Measurements from ENCODE around the gene FAHD2A.

The FAHD2A gene

GRCh38 chr2:95359031-95359430 lies 43.5 kb upstream of the FAHD2A start:
- DNase-seq (ENCODE audit: insufficient read length, low spot score) (no peak), FAIRE-seq (no peak)
- TF ChIP-seq TAF1 (IDR thresholded peaks at IDR 0.05; ENCODE audit: low read depth, low read length) (no peak), POLR2AphosphoS5 (IDR thresholded peaks at IDR 0.05; ENCODE audit: low read depth, low read length) (no peak), SPI1 (IDR thresholded peaks at IDR 0.05; ENCODE audit: low read depth, low read length) (no peak), POU2F2 (IDR thresholded peaks at IDR 0.05; ENCODE audit: low read depth, low read length) (no peak), POLR2A (IDR thresholded peaks at IDR 0.05; ENCODE audit: low read depth, low read length) (no peak), PAX5 (IDR thresholded peaks at IDR 0.05; ENCODE audit: insufficient read depth, low read length, severe bottlenecking) (no peak)

DNA sequence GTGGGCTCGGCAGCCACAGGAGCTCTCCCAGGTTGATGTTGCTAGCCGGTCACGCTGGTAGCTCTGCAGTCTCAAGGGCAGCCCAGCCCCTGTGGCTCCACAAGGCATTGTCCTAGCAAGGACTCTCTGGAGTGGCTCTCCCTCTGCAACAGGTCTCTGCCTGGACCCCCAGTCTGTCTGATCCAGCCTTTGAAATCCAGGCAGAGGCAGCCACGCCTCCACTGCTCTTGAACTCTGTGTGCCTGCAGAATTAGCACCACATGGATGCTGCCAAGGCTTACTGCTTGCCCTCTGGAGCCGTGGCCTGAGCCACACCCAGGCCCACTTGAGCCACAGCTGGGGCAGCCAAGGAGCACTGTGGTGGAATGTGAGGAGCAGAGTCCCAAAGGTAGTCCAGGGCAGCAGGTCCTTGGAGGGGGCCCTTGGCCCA lies 43.0 kb upstream of the FAHD2A start:
- no peak for FAIRE-seq

GRCh38 chr2:95361216-95361980 lies 41.1 kb upstream of the FAHD2A start:
- no peak for TF ChIP-seq POLR2A (IDR thresholded peaks at IDR 0.05; ENCODE audit: low read depth, low read length)
- no peak for TF ChIP-seq PAX5 (IDR thresholded peaks at IDR 0.05; ENCODE audit: insufficient read depth, low read length, severe bottlenecking)
- TF ChIP-seq POU2F2 (IDR thresholded peaks at IDR 0.05; ENCODE audit: low read depth, low read length), result no peak
- no peak for TF ChIP-seq SPI1 (IDR thresholded peaks at IDR 0.05; ENCODE audit: low read depth, low read length)
- TF ChIP-seq TAF1 (IDR thresholded peaks at IDR 0.05; ENCODE audit: low read depth, low read length), result no peak
- TF ChIP-seq POLR2AphosphoS5 (IDR thresholded peaks at IDR 0.05; ENCODE audit: low read depth, low read length), result no peak
- DNase-seq (ENCODE audit: insufficient read length, low spot score) (no peak), FAIRE-seq (no peak)

More for the DNA sequence above, 43.0 kb upstream of the FAHD2A start:
- DNase-seq (ENCODE audit: insufficient read length, low spot score), result no peak
- no peak for TF ChIP-seq POLR2AphosphoS5 (IDR thresholded peaks at IDR 0.05; ENCODE audit: low read depth, low read length)
- TF ChIP-seq SPI1 (IDR thresholded peaks at IDR 0.05; ENCODE audit: low read depth, low read length), result no peak
- TF ChIP-seq PAX5 (IDR thresholded peaks at IDR 0.05; ENCODE audit: insufficient read depth, low read length, severe bottlenecking), result no peak
- no peak for TF ChIP-seq POU2F2 (IDR thresholded peaks at IDR 0.05; ENCODE audit: low read depth, low read length)
- no peak for TF ChIP-seq TAF1 (IDR thresholded peaks at IDR 0.05; ENCODE audit: low read depth, low read length)
- TF ChIP-seq POLR2A (IDR thresholded peaks at IDR 0.05; ENCODE audit: low read depth, low read length), result no peak

- DNase-seq (ENCODE audit: insufficient read length, low spot score), result no peak
Measured at GRCh38 chr2:95362486-95362885, 40.0 kb upstream of the FAHD2A start.

DNA sequence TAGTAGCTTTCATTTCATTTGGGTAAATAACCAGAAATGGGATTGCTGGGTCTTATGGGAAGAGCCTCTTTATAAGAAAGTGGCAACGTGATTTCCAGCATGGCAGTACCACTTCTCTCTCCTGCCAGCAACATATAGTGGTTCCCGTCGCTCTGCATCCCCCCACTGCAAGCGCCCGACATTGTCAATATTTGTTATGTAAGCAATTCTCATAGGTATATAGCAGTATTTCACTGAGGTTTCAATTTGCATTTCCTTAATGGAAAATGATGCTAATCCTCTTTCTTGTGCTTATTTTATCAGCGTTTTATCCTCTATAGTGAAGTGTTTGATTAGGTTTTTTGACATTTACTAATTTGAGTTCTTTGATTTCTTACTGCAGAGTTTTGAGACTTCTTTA lies 36.0 kb upstream of the FAHD2A start:
- FAIRE-seq, result no peak
- TF ChIP-seq POLR2A (IDR thresholded peaks at IDR 0.05; ENCODE audit: low read depth, low read length) (no peak), POLR2AphosphoS5 (IDR thresholded peaks at IDR 0.05; ENCODE audit: low read depth, low read length) (no peak), POU2F2 (IDR thresholded peaks at IDR 0.05; ENCODE audit: low read depth, low read length) (no peak), PAX5 (IDR thresholded peaks at IDR 0.05; ENCODE audit: insufficient read depth, low read length, severe bottlenecking) (no peak), TAF1 (IDR thresholded peaks at IDR 0.05; ENCODE audit: low read depth, low read length) (no peak), SPI1 (IDR thresholded peaks at IDR 0.05; ENCODE audit: low read depth, low read length) (no peak)
- DNase-seq (ENCODE audit: insufficient read length, low spot score), result no peak

More at GRCh38 chr2:95362486-95362885, 40.0 kb upstream of the FAHD2A start:
- no peak for TF ChIP-seq POU2F2 (IDR thresholded peaks at IDR 0.05; ENCODE audit: low read depth, low read length)
- no peak for TF ChIP-seq PAX5 (IDR thresholded peaks at IDR 0.05; ENCODE audit: insufficient read depth, low read length, severe bottlenecking)
- no peak for TF ChIP-seq POLR2AphosphoS5 (IDR thresholded peaks at IDR 0.05; ENCODE audit: low read depth, low read length)
- TF ChIP-seq TAF1 (IDR thresholded peaks at IDR 0.05; ENCODE audit: low read depth, low read length), result no peak
- TF ChIP-seq SPI1 (IDR thresholded peaks at IDR 0.05; ENCODE audit: low read depth, low read length), result no peak
- no peak for TF ChIP-seq POLR2A (IDR thresholded peaks at IDR 0.05; ENCODE audit: low read depth, low read length)
- FAIRE-seq, result no peak

DNA sequence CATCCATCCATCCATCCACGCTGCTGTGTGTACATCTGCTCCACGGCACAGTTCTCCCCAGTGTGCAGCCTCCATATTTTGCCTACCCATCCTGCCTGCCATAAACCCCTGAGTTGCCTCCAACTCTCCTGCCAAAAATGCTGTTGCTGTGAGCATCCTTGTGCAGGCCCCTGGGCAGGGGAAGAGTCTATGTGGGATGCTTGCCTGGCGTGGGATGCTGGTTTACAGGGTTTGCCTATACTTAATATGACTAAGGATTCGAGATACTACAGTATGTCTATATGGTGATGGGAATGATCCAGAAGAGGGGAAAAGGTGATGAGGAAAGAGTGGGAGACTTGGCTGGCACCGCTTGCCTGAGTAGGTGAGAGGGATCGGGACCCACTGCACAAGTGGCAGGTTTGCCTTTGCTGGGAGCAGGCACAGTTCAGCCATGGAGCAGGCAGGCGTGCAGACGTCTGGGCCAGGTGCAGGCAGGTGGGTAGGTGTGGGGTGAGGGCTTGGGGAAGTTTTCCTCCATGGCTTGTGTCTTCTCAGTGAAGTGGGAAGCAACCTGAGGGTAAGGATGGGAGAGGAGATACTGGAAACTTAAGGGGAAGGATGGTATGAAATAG lies 30.2 kb upstream of the FAHD2A start:
- FAIRE-seq (no peak), DNase-seq (ENCODE audit: insufficient read length, low spot score) (no peak)
- TF ChIP-seq POLR2AphosphoS5 (IDR thresholded peaks at IDR 0.05; ENCODE audit: low read depth, low read length), result no peak
- TF ChIP-seq SPI1 (IDR thresholded peaks at IDR 0.05; ENCODE audit: low read depth, low read length), result no peak
- TF ChIP-seq TAF1 (IDR thresholded peaks at IDR 0.05; ENCODE audit: low read depth, low read length), result no peak
- no peak for TF ChIP-seq POU2F2 (IDR thresholded peaks at IDR 0.05; ENCODE audit: low read depth, low read length)
- TF ChIP-seq PAX5 (IDR thresholded peaks at IDR 0.05; ENCODE audit: insufficient read depth, low read length, severe bottlenecking), result no peak
- no peak for TF ChIP-seq POLR2A (IDR thresholded peaks at IDR 0.05; ENCODE audit: low read depth, low read length)

DNA sequence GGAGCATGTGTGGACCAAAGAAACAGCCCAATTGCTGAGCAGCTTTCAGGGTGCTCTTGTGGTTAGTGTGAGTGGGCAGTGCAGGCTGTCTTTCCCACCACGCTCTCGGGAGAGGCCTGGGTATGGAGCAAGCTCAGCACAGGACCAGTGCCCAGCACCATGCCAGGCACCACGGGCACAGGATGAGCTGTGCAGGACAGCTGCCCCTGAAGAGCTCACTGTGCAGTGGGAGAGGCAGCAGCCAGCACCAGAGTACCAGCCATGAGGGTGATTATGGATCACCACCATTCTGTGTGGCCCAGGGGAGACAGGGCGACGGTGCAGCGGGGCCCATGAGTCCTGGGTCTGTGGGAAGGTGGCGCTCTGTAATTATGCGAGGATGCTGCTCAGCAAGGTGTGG lies 29.7 kb upstream of the FAHD2A start:
- DNase-seq (ENCODE audit: insufficient read length, low spot score) (no peak), FAIRE-seq (no peak)
- TF ChIP-seq POLR2A (IDR thresholded peaks at IDR 0.05; ENCODE audit: low read depth, low read length) (no peak), POLR2AphosphoS5 (IDR thresholded peaks at IDR 0.05; ENCODE audit: low read depth, low read length) (no peak), PAX5 (IDR thresholded peaks at IDR 0.05; ENCODE audit: insufficient read depth, low read length, severe bottlenecking) (no peak), POU2F2 (IDR thresholded peaks at IDR 0.05; ENCODE audit: low read depth, low read length) (no peak), TAF1 (IDR thresholded peaks at IDR 0.05; ENCODE audit: low read depth, low read length) (no peak), SPI1 (IDR thresholded peaks at IDR 0.05; ENCODE audit: low read depth, low read length) (no peak)

- FAIRE-seq (no peak), DNase-seq (ENCODE audit: insufficient read length, low spot score) (no peak)
- TF ChIP-seq TAF1 (IDR thresholded peaks at IDR 0.05; ENCODE audit: low read depth, low read length), result no peak
- no peak for TF ChIP-seq POLR2AphosphoS5 (IDR thresholded peaks at IDR 0.05; ENCODE audit: low read depth, low read length)
- TF ChIP-seq POLR2A (IDR thresholded peaks at IDR 0.05; ENCODE audit: low read depth, low read length), result no peak
- no peak for TF ChIP-seq PAX5 (IDR thresholded peaks at IDR 0.05; ENCODE audit: insufficient read depth, low read length, severe bottlenecking)
- TF ChIP-seq POU2F2 (IDR thresholded peaks at IDR 0.05; ENCODE audit: low read depth, low read length), result no peak
- TF ChIP-seq SPI1 (IDR thresholded peaks at IDR 0.05; ENCODE audit: low read depth, low read length), result no peak
Measured at GRCh38 chr2:95374029-95374428, 28.5 kb upstream of the FAHD2A start.

GRCh38 chr2:95374451-95374920 lies 28.0 kb upstream of the FAHD2A start:
- DNase-seq (ENCODE audit: insufficient read length, low spot score), result no peak
- no peak for TF ChIP-seq PAX5 (IDR thresholded peaks at IDR 0.05; ENCODE audit: insufficient read depth, low read length, severe bottlenecking)
- TF ChIP-seq POLR2AphosphoS5 (IDR thresholded peaks at IDR 0.05; ENCODE audit: low read depth, low read length), result no peak
- TF ChIP-seq POLR2A (IDR thresholded peaks at IDR 0.05; ENCODE audit: low read depth, low read length), result no peak
- no peak for TF ChIP-seq TAF1 (IDR thresholded peaks at IDR 0.05; ENCODE audit: low read depth, low read length)
- no peak for TF ChIP-seq POU2F2 (IDR thresholded peaks at IDR 0.05; ENCODE audit: low read depth, low read length)
- TF ChIP-seq SPI1 (IDR thresholded peaks at IDR 0.05; ENCODE audit: low read depth, low read length), result no peak
- FAIRE-seq, result no peak
